GM18526 (cell line): Measurements from ENCODE around the gene SH2D5.

Experiments
- POLR2A ChIP-seq: IDR thresholded peaks from 3 replicates; pipeline ENCODE4 v1.6.1; 2011; ENCODE audit not compliant: insufficient read length; ENCODE audit errors: extremely low read depth

Gene SH2D5

GRCh38 chr1:20696397-20697333, 35.8 kb downstream of the SH2D5 start:
- TF ChIP-seq POLR2A = no peak

GRCh38 chr1:20695515-20695914, 37.0 kb downstream of the SH2D5 start:
- no peak for TF ChIP-seq POLR2A

- TF ChIP-seq POLR2A = no peak
These were observed 38.9 kb downstream of the SH2D5 start for GRCh38 chr1:20693623-20694022.

- TF ChIP-seq POLR2A = no peak
These were observed 40.6 kb downstream of the SH2D5 start for GRCh38 chr1:20691872-20692271.

- no peak for TF ChIP-seq POLR2A
These were observed 42.9 kb downstream of the SH2D5 start for GRCh38 chr1:20689645-20690056.

GRCh38 chr1:20686883-20687725, 45.4 kb downstream of the SH2D5 start:
- no peak for TF ChIP-seq POLR2A

- no peak for TF ChIP-seq POLR2A
These were observed 46.8 kb downstream of the SH2D5 start for GRCh38 chr1:20685741-20686140.

- TF ChIP-seq POLR2A = no peak
These were observed 47.3 kb downstream of the SH2D5 start for GRCh38 chr1:20685099-20685662.

GRCh38 chr1:20684651-20685050, 47.9 kb downstream of the SH2D5 start:
- no peak for TF ChIP-seq POLR2A

GRCh38 chr1:20684050-20684620, 48.4 kb downstream of the SH2D5 start:
- no peak for TF ChIP-seq POLR2A

- no peak for TF ChIP-seq POLR2A
These were observed 48.9 kb downstream of the SH2D5 start for GRCh38 chr1:20683614-20684013.

- TF ChIP-seq POLR2A = no peak
These were observed 49.8 kb downstream of the SH2D5 start for GRCh38 chr1:20682571-20683236.

- no peak for TF ChIP-seq POLR2A
These were observed 50.5 kb downstream of the SH2D5 start for GRCh38 chr1:20681999-20682398.

- no peak for TF ChIP-seq POLR2A
These were observed 52.2 kb downstream of the SH2D5 start for GRCh38 chr1:20680269-20680668.

- no peak for TF ChIP-seq POLR2A
These were observed 53.9 kb downstream of the SH2D5 start for GRCh38 chr1:20678599-20678998.
